Hematopoietic multipotent progenitor cell treated with erythropoietin and hydrocortisone succinate and interleukin-3 and kit ligand, for 15 days (in vitro differentiated cells): ENCODE measurements around the gene DLG2.

ENCODE experiments used
- DNase-seq: peaks from one replicate; pipeline ENCODE4 v3.0.0-alpha.2; 2015; ENCODE audit warnings: low spot score

Gene DLG2

GRCh38 chr11:83678831-83679584 is 1948.1 kb downstream of the DLG2 start:
- DNase-seq = no peak

- DNase-seq = no peak
Observed at GRCh38 chr11:83677730-83678129, 1949.4 kb downstream of the DLG2 start.

- DNase-seq = no peak
Observed at GRCh38 chr11:83676056-83676601, 1951.0 kb downstream of the DLG2 start.

GRCh38 chr11:83674102-83674896 is 1952.8 kb downstream of the DLG2 start:
- no peak for DNase-seq

- DNase-seq = no peak
Observed at GRCh38 chr11:83671289-83671688, 1955.9 kb downstream of the DLG2 start.

GRCh38 chr11:83666149-83666548 is 1961.0 kb downstream of the DLG2 start:
- DNase-seq = no peak

- DNase-seq = no peak
Observed at GRCh38 chr11:83663988-83664387, 1963.2 kb downstream of the DLG2 start.

GRCh38 chr11:83663446-83663845 is 1963.7 kb downstream of the DLG2 start:
- no peak for DNase-seq

GRCh38 chr11:83662494-83662893 is 1964.7 kb downstream of the DLG2 start:
- DNase-seq = no peak

GRCh38 chr11:83661491-83662350 is 1965.4 kb downstream of the DLG2 start:
- no peak for DNase-seq

GRCh38 chr11:83659466-83659865 is 1967.7 kb downstream of the DLG2 start:
- no peak for DNase-seq

GRCh38 chr11:83656796-83657330 is 1970.3 kb downstream of the DLG2 start:
- DNase-seq = no peak

GRCh38 chr11:83655976-83656375 is 1971.2 kb downstream of the DLG2 start:
- DNase-seq = no peak

GRCh38 chr11:83649528-83649855 is 1977.7 kb downstream of the DLG2 start:
- DNase-seq = no peak

GRCh38 chr11:83648610-83649527 is 1978.3 kb downstream of the DLG2 start:
- no peak for DNase-seq

- no peak for DNase-seq
Observed at GRCh38 chr11:83645561-83645960, 1981.6 kb downstream of the DLG2 start.

- DNase-seq = no peak
Observed at GRCh38 chr11:83643115-83643514, 1984.0 kb downstream of the DLG2 start.

- DNase-seq = no peak
Observed at GRCh38 chr11:83642500-83642899, 1984.6 kb downstream of the DLG2 start.

GRCh38 chr11:83641511-83641910 is 1985.6 kb downstream of the DLG2 start:
- no peak for DNase-seq

- no peak for DNase-seq
Observed at GRCh38 chr11:83639995-83640758, 1987.0 kb downstream of the DLG2 start.
